Hepatocyte (in vitro differentiated cells): ENCODE results near the gene FOXK1. TPM values are rescaled to one million over a fixed set of nuclear protein-coding genes. Genes with fewer than 3 reads are reported as not detected.

ENCODE experiments used
- DNase-seq: peaks from one replicate; pipeline ENCODE4 v3.0.0-alpha.2; 2016; ENCODE audit warnings: low spot score
- H2AFZ ChIP-seq: fragments of 200-600 bp; sonication (generic); 2 replicates; pipeline ENCODE4 v1.6.0; 2016; ENCODE audit warnings: antibody characterized with exemption, mild to moderate bottlenecking
- H3K27ac ChIP-seq: fragments of 200-600 bp; sonication (generic); 2 replicates; pipeline ENCODE4 v1.5.1; 2016; ENCODE audit warnings: mild to moderate bottlenecking
- H3K27me3 ChIP-seq: fragments of 200-600 bp; sonication (generic); 2 replicates; pipeline ENCODE4 v1.6.1; 2016
- H3K36me3 ChIP-seq: fragments of 200-600 bp; sonication (generic); replicated peaks from 2 replicates; pipeline ENCODE4 v1.5.1; 2016; ENCODE audit warnings: low read depth; ENCODE audit not compliant: insufficient read depth
- H3K4me1 ChIP-seq: fragments of 200-600 bp; sonication (generic); 2 replicates; pipeline ENCODE4 v1.5.1; 2016; ENCODE audit warnings: mild to moderate bottlenecking, moderate library complexity; ENCODE audit not compliant: insufficient read depth
- H3K4me2 ChIP-seq: fragments of 200-600 bp; sonication (generic); 2 replicates; pipeline ENCODE4 v1.6.0; 2016
- H3K4me3 ChIP-seq: fragments of 200-600 bp; sonication (generic); 2 replicates; pipeline ENCODE4 v1.5.1; 2016; ENCODE audit warnings: mild to moderate bottlenecking
- H3K79me2 ChIP-seq: fragments of 200-600 bp; sonication (generic); 2 replicates; pipeline ENCODE4 v1.6.0; 2017; ENCODE audit warnings: mild to moderate bottlenecking
- H3K9me2 ChIP-seq: fragments of 200-600 bp; sonication (generic); replicated peaks from 2 replicates; pipeline ENCODE4 v1.6.0; 2017; ENCODE audit warnings: mild to moderate bottlenecking; ENCODE audit not compliant: insufficient read depth
- H3K9me3 ChIP-seq: fragments of 200-600 bp; sonication (generic); 2 replicates; pipeline ENCODE4 v1.5.1; 2016; ENCODE audit warnings: low read depth, mild to moderate bottlenecking
- H4K20me1 ChIP-seq: fragments of 200-600 bp; sonication (generic); 2 replicates; pipeline ENCODE4 v1.6.0; 2016; ENCODE audit warnings: mild to moderate bottlenecking; ENCODE audit not compliant: insufficient read depth, poor library complexity, severe bottlenecking
- EZH2 ChIP-seq: fragments of 200-600 bp; sonication (generic); IDR thresholded peaks from 2 replicates; pipeline ENCODE4 v1.6.1; 2016; ENCODE audit warnings: antibody characterized with exemption, mild to moderate bottlenecking, borderline replicate concordance
- EZH2phosphoT487 ChIP-seq: fragments of 200-600 bp; sonication (generic); IDR thresholded peaks from one replicate; pipeline ENCODE4 v1.6.1; 2018; ENCODE audit warnings: antibody characterized with exemption, mild to moderate bottlenecking, low read depth, moderate library complexity; ENCODE audit not compliant: unreplicated experiment, severe bottlenecking
- WGBS: methylation state at CpG from one replicate; pipeline ENCODE4 v1.1.6; 2016; ENCODE audit warnings: low lambda C conversion rate; ENCODE audit errors: missing lambda C conversion rate; 5-methylcytosine and 5-hydroxymethylcytosine counted together
- polyA plus RNA-seq: library from polyadenylated mRNA; unstranded; fragments of >200 nt; fragmentation: Nextera tagmentation; extraction: Ambion mirVana; gene quantifications from 2 replicates; pipeline ENCODE4 v1.2.1, GENCODE V29; 2016
- total RNA-seq: library from RNA; depleted of rRNA; stranded (reverse); fragments of >200 nt; gene quantifications from 2 replicates; pipeline ENCODE4 v1.2.3, GENCODE V29; 2014
- TF ChIP-seq, protein P1 (sequence below): fragments of 200-600 bp; sonication (generic); IDR thresholded peaks from 2 replicates; pipeline ENCODE4 v1.5.1; 2016; ENCODE audit warnings: antibody characterized with exemption, mild to moderate bottlenecking; ENCODE audit not compliant: poor library complexity

FOXK1 gene
- total and polyA plus RNA-seq, 2 experiments from 2014 or later: 8.3 to 17.8 TPM

DNA sequence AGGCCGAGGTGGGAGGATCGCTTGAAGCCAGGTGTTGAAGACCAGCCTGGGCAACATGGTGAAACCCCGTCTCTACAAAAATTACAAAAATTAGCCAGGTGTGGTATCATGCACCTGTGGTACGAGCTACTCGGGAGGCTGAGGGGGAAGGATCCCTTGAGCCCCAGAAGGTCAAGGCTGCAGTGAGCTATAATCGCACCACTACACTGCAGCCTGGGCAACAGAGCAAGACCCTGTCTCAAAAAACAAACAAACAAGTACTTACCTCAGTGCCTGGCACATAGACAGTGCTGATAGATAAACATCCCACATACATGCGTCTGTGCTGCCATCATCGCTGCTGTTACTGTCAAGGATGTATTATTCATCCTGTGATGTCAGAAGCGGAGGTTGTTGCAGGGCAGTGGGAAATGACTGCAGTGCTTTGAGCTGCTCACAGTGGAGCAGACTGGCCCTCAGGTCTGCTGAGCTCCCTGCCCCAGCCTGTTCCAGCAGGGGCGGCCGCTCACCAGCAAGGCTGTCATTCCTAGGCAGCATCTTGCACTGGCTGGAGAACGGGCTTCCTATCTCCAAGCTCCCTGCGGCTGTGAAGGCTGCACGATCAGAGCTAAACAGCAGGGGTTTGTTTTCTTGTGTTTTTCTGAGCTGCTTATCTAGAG lies 18.6 kb downstream of the FOXK1 start:
- H3K4me1 ChIP-seq: no peaks in the 10 kb centered on the region
- H3K79me2 ChIP-seq: peaks cover 99% of the 10 kb centered on the region
- TF ChIP-seq, protein P1, sequence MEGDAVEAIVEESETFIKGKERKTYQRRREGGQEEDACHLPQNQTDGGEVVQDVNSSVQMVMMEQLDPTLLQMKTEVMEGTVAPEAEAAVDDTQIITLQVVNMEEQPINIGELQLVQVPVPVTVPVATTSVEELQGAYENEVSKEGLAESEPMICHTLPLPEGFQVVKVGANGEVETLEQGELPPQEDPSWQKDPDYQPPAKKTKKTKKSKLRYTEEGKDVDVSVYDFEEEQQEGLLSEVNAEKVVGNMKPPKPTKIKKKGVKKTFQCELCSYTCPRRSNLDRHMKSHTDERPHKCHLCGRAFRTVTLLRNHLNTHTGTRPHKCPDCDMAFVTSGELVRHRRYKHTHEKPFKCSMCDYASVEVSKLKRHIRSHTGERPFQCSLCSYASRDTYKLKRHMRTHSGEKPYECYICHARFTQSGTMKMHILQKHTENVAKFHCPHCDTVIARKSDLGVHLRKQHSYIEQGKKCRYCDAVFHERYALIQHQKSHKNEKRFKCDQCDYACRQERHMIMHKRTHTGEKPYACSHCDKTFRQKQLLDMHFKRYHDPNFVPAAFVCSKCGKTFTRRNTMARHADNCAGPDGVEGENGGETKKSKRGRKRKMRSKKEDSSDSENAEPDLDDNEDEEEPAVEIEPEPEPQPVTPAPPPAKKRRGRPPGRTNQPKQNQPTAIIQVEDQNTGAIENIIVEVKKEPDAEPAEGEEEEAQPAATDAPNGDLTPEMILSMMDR: no peak
- TF ChIP-seq EZH2 (no peak), EZH2phosphoT487 (no peak)
- H3K27me3 ChIP-seq: no peaks in the 10 kb centered on the region
- 65% methylated on average over 14 of the region's 14 CpGs for WGBS
- no peaks in the 10 kb centered on the region for H3K9me3 ChIP-seq
- H3K9me2 ChIP-seq: no peaks in the 10 kb centered on the region
- peaks cover 61% of the 10 kb centered on the region for H4K20me1 ChIP-seq
- no peak overlapping the region for H3K4me3 ChIP-seq
- no peak overlapping the region for H3K4me2 ChIP-seq
- H3K36me3 ChIP-seq: no peaks in the 10 kb centered on the region
- DNase-seq: peak; percentile 65
- H2AFZ ChIP-seq: no peak overlapping the region
- peak overlapping the region; percentile 6 for H3K27ac ChIP-seq

DNA sequence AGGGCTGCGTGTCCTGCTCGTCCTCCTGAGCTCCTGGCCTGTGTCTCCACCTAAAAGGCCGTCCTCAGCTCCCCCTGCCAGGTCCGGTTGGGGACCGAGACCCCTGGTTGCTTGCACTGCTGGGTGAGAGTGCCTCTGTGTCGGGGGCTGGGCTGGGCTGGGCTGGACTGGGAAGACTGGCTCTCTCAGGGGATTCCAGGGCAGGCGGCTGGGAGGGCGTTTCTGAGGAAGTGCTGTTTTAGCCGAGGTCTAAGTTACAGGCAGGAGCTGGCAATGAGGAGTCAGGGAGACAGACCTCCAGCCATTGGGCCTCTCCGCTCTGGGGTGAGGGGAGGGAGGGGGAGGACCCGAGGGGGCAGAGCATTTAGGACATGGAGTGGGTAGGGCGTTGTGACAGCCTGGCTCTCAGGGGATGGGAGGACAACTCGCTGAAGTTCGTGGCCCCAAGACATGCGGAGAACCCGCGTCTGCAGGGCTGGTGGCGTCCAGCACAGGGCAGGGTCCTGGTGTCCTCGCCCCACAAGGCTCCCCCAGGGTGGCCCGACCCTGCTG lies 20.9 kb downstream of the FOXK1 start:
- Histone ChIP-seq H3K9me3 (no peaks in the 10 kb centered on the region), H3K9me2 (no peaks in the 10 kb centered on the region), H3K36me3 (no peaks in the 10 kb centered on the region), H3K79me2 (peaks cover 99% of the 10 kb centered on the region), H3K4me3 (no peak overlapping the region), H4K20me1 (peaks cover 64% of the 10 kb centered on the region), H3K4me1 (peaks cover 18% of the 10 kb centered on the region), H3K27ac (no peak overlapping the region), H3K27me3 (no peaks in the 10 kb centered on the region), H3K4me2 (no peak overlapping the region), H2AFZ (no peak overlapping the region)
- TF ChIP-seq, protein P1: no peak
- TF ChIP-seq EZH2 (no peak), EZH2phosphoT487 (no peak)
- no peak for DNase-seq
- WGBS: 74% methylated on average over 16 of the region's 20 CpGs

- H4K20me1 ChIP-seq: peaks cover 59% of the 10 kb centered on the region
Measured at GRCh38 chr7:4703532-4703931, 21.4 kb downstream of the FOXK1 start.

More at GRCh38 chr7:4703532-4703931, 21.4 kb downstream of the FOXK1 start:
- WGBS: 91% methylated on average over 9 of the region's 9 CpGs
- TF ChIP-seq EZH2 (no peak), EZH2phosphoT487 (no peak)
- TF ChIP-seq, protein P1: no peak
- Histone ChIP-seq H3K27me3 (no peaks in the 10 kb centered on the region), H3K4me1 (peaks cover 19% of the 10 kb centered on the region), H3K79me2 (peaks cover 99% of the 10 kb centered on the region), H3K9me2 (no peaks in the 10 kb centered on the region), H2AFZ (no peak overlapping the region), H3K36me3 (no peaks in the 10 kb centered on the region), H3K4me2 (no peak overlapping the region), H3K27ac (no peak overlapping the region), H3K4me3 (no peak overlapping the region), H3K9me3 (no peaks in the 10 kb centered on the region)
- no peak for DNase-seq
